Endothelial cell of umbilical vein (primary cell): ENCODE data around the gene SMC4. TPM values are rescaled to one million over a fixed set of nuclear protein-coding genes. Genes with fewer than 3 reads are reported as not detected.
"Not testable (repeated sequence)": the region's sequence is repeated elsewhere in the genome, so short reads cannot be mapped to it uniquely, and the experiment has no call there.

Experiments used
- BruUV-seq: library from RNA; stranded (reverse); fragments of 400-500 nt; replicated peaks from 2 replicates; lab custom pipeline; 2021; lab: Mats Ljungman, UMichigan
- CTCF ChIA-PET: fragments of 300-600, 350-600 bp; sonication (Branson Sonifier 250); formaldehyde crosslinking; loops from one replicate; lab custom pipeline; 2021; ENCODE audit warnings: antibody characterized with exemption, inconsistent platforms; lab: Charles Lee
- POLR2A ChIA-PET: fragments of 300-600, 350-600 bp; sonication (Branson Sonifier 250); formaldehyde crosslinking; loops from one replicate; lab custom pipeline; 2021; ENCODE audit warnings: antibody characterized with exemption, inconsistent platforms; lab: Charles Lee
- DNase-seq: peaks from one replicate; pipeline ENCODE4 v3.0.0-alpha.2; 2011; ENCODE audit warnings: low read depth, low spot score
- FAIRE-seq: peaks from 2 replicates; lab custom pipeline; 2011; peaks lifted over from hg19 to GRCh38; lab: Jason Lieb, UNC
- H2AFZ ChIP-seq: 2 replicates; pipeline ENCODE4 v1.6.0; 2012; ENCODE audit warnings: low read depth, low read length, control low read depth, inconsistent platforms
- H3K27ac ChIP-seq: 2 replicates; pipeline ENCODE4 v1.5.1; 2011; ENCODE audit warnings: low read depth, mild to moderate bottlenecking, control low read depth, low read length, moderate library complexity; ENCODE audit not compliant: insufficient read depth
- H3K27me3 ChIP-seq, 2 experiments: 2 replicates each; pipeline versions ENCODE4 v1.6.0 to v1.6.1; 2011; ENCODE audit warnings: low read length in 2 of 2, mixed read lengths in 1 of 2; ENCODE audit not compliant: control insufficient read depth in 2 of 2, insufficient read depth in 2 of 2
- H3K36me3 ChIP-seq, 2 experiments: 2 replicates in 1 of 2; 3 replicates in 1 of 2; pipeline ENCODE4 v1.5.1; 2011; ENCODE audit warnings: low read length in 2 of 2, mild to moderate bottlenecking in 1 of 2, moderate library complexity in 1 of 2; ENCODE audit not compliant: control insufficient read depth in 2 of 2, insufficient read depth in 2 of 2; ENCODE audit errors: extremely low read depth in 1 of 2
- H3K4me1 ChIP-seq: 3 replicates; pipeline ENCODE4 v1.5.1; 2011; ENCODE audit warnings: mild to moderate bottlenecking, low read length; ENCODE audit not compliant: control insufficient read depth, insufficient read depth; ENCODE audit errors: extremely low read depth
- H3K4me2 ChIP-seq: 2 replicates; pipeline ENCODE4 v1.6.1; 2011; ENCODE audit warnings: low read length, control low read depth, mixed read lengths; ENCODE audit not compliant: insufficient read depth
- H3K4me3 ChIP-seq, 3 experiments: fragments of 200-600 bp in 1 of 3; sonication (generic), shearing (Covaris generic) in 1 of 3; replicated peaks in 1 of 3; 2 replicates each; pipeline ENCODE4 v1.5.1; 2011 to 2016; ENCODE audit warnings: control low read depth in 3 of 3, low read length in 3 of 3, mild to moderate bottlenecking in 2 of 3, inconsistent platforms in 1 of 3, low read depth in 1 of 3, moderate library complexity in 1 of 3; ENCODE audit not compliant: insufficient read depth in 1 of 3
- H3K79me2 ChIP-seq: 2 replicates; pipeline ENCODE4 v1.6.0; 2012; ENCODE audit warnings: low read length, inconsistent platforms; ENCODE audit not compliant: control insufficient read depth, insufficient read depth
- H3K9ac ChIP-seq: replicated peaks from 2 replicates; pipeline ENCODE3; 2011; ENCODE audit warnings: low read length, control low read depth; ENCODE audit not compliant: insufficient read depth; ENCODE audit errors: extremely low read depth
- H3K9me1 ChIP-seq: replicated peaks from 3 replicates; pipeline ENCODE4 v1.6.0; 2011; ENCODE audit warnings: mild to moderate bottlenecking, low read length; ENCODE audit not compliant: control insufficient read depth, insufficient read depth; ENCODE audit errors: extremely low read depth
- H3K9me3 ChIP-seq: replicated peaks from 2 replicates; pipeline ENCODE4 v1.5.1; 2012; ENCODE audit warnings: low read length, inconsistent platforms; ENCODE audit not compliant: control insufficient read depth, insufficient read depth
- H4K20me1 ChIP-seq: replicated peaks from 2 replicates; pipeline ENCODE3; 2011; ENCODE audit warnings: mild to moderate bottlenecking, low read length; ENCODE audit not compliant: control insufficient read depth, insufficient read depth; ENCODE audit errors: extremely low read depth
- EZH2 ChIP-seq: IDR thresholded peaks from 2 replicates; pipeline ENCODE4 v1.6.1; 2012; ENCODE audit warnings: borderline replicate concordance, low read depth, mild to moderate bottlenecking, moderate library complexity, low read length, inconsistent platforms; ENCODE audit not compliant: severe bottlenecking
- FOS ChIP-seq: IDR thresholded peaks from 2 replicates; pipeline ENCODE4 v1.6.1; 2011; ENCODE audit warnings: mild to moderate bottlenecking, low read length, moderate library complexity, borderline replicate concordance; ENCODE audit not compliant: insufficient read depth
- dilution Hi-C: fragments of 300-500 bp; cut with MboI; formaldehyde crosslinking; loops from one replicate; pipeline ENCODE4 v1.15.0; 2019; ENCODE audit warnings: low sequenced_read_pairs; ENCODE audit not compliant: extremely low pct_ligation_motif_present
- intact Hi-C: fragments of 100-400 bp; cut with micrococcal nuclease; formaldehyde crosslinking; loops from one replicate; pipeline ENCODE4 v1.10.0; 2022
- polyA plus RNA-seq, 4 experiments: library from polyadenylated mRNA; depleted of rRNA in 3 of 4; stranded (reverse) in 3 of 4; unstranded in 1 of 4; fragments of >200 nt; gene quantifications; 2 replicates each; pipeline versions ENCODE4 v1.2.1 to v1.2.3, GENCODE V29; 2011 to 2012; ENCODE audit warnings: missing spikeins in 1 of 4
- total RNA-seq: library from RNA; stranded (reverse); gene quantifications from 2 replicates; pipeline ENCODE4 v1.2.3, GENCODE V29; 2021
- TF ChIP-seq, protein P1 (sequence below): IDR thresholded peaks from 2 replicates; pipeline ENCODE4 v1.6.1; 2011; ENCODE audit not compliant: insufficient read depth, insufficient read length

Gene SMC4
- total and polyA plus RNA-seq, 2 donors (not counting 3 experiments of a cell fraction or from before 2014, with no cell fraction given), result 32.1 to 153 TPM

DNA sequence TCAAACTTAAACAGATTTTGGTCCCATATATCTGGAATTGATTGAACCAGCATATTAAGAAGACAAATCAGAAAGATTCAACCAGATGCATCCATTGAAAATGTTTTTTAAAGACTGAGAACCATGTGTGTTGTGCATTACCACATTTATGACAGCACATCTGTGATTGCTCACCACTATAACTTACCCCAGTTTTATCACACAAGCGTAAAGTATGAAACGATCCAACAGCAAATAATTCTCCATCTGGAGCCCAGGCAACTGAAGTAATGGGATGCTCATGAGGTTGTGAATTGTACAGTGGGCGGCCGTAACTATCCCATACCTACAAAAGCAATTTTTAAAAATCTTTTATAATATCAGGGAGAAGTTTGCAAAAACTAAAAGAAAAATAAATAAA is 43.6 kb upstream of the SMC4 start:
- FAIRE-seq, result no peak
- Histone ChIP-seq H2AFZ (no peak overlapping the region), H3K27me3 (no peaks in the 10 kb centered on the region), H3K4me3 (no peak overlapping the region), H3K9me1 (no peaks in the 10 kb centered on the region), H3K27ac (no peak overlapping the region), H4K20me1 (no peaks in the 10 kb centered on the region), H3K36me3 (no peaks in the 10 kb centered on the region), H3K9me3 (no peaks in the 10 kb centered on the region), H3K4me2 (no peak overlapping the region), H3K79me2 (no peaks in the 10 kb centered on the region), H3K9ac (no peak overlapping the region), H3K4me1 (no peaks in the 10 kb centered on the region)
- BruUV-seq, result no TSS peak
- no peak for DNase-seq
- intact Hi-C loops (no loop called here), dilution Hi-C loops (no loop called here)
- TF ChIP-seq EZH2 (no peak), FOS (no peak)
- TF ChIP-seq, protein P1, sequence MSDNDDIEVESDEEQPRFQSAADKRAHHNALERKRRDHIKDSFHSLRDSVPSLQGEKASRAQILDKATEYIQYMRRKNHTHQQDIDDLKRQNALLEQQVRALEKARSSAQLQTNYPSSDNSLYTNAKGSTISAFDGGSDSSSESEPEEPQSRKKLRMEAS, result no peak
- CTCF ChIA-PET, result interaction anchor here (1.5 kb wide), 1 partner anchor 15 kb away, joined by 6 read pairs; no protein-coding TSS in a partner anchor
- POLR2A ChIA-PET, result no interaction called here

- FAIRE-seq, H3K4me3 ChIP-seq, H3K4me2 ChIP-seq, DNase-seq, H2AFZ ChIP-seq, H3K36me3 ChIP-seq, H3K9me3 ChIP-seq, H3K9me1 ChIP-seq, H3K27ac ChIP-seq, dilution Hi-C loops, POLR2A ChIA-PET, BruUV-seq, H3K27me3 ChIP-seq, H3K9ac ChIP-seq, H4K20me1 ChIP-seq, H3K4me1 ChIP-seq, CTCF ChIA-PET, intact Hi-C loops, H3K79me2 ChIP-seq: not testable (repeated sequence)
Observed at GRCh38 chr3:160362896-160363295, 36.6 kb upstream of the SMC4 start.
